ENCODE measurements around the gene PDSS2. TPM values are rescaled to one million over a fixed set of nuclear protein-coding genes. Genes with fewer than 3 reads are reported as not detected.
"Not testable (repeated sequence)": the region's sequence is repeated elsewhere in the genome, so short reads cannot be mapped to it uniquely, and the experiment has no call there.

The PDSS2 gene
- total RNA-seq, 2 donors from 2014 or later, result 12.2 to 16.2 TPM

DNA sequence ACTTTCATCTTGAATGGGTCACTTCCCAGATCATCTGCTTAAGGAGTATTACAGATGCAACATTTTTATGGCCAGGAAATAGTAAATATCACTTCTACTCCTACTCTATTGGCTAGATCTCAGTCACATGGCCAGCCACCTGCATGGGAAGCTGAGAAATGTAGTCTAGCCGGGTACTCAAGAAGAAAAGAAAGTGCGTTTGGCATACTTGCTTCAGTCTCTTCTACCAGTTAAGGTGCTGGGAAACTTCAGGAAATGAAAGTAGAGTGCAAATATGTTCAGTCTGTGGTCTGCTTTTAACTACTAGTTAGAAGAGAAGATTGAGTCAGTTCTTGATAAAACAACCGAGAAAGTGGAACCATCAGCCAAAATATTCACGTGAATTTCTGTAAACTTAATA, 129.2 kb downstream of the PDSS2 start:
- H3K27ac Mint-ChIP-seq, result peak overlapping the region in 1 of 2 donors; percentile 26

DNA sequence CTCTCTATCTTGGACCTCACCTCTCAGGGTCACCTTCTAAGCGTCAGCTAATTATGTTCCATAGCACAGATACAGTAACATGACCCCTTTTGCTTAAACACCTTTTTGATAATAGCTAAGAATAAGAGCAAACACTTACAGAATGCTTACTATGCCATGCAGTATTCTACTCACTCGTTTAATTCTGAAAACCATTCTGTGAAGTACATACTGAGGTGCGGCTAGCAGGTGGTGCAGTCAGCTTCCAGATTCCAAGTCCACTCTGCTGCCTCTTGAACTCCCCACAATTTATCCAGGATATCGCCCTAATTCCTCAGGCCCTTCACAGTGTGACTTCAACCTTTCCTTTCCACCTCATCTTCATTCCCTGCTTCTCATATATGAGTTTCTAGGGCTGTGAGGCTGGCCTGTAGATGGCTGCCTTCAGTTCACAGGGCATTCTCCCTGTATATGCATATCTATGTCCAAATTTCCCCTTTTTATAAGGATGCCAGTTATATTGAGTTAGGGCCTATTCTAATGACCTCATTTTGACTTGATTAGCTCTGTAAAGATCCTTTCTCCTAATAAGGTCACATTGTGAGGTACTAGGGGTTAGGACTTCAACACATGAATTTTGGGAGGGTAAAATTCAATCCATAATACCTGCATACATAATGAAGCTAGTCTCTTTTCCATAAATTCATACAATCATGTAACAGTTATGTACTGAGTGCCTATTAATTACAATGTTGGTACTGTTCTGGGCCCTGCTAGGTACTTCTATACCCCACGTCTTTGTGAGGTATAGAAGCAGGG, 130.1 kb downstream of the PDSS2 start:
- H3K27ac Mint-ChIP-seq, result no peak overlapping the region
- no peaks in the 10 kb centered on the region for H3K27me3 Mint-ChIP-seq
- H3K4me1 Mint-ChIP-seq (ENCODE audit: low read depth in 2 of 2), result peaks cover 16% of the 10 kb centered on the region in 2 donors
- no peaks in the 10 kb centered on the region for H3K36me3 Mint-ChIP-seq
- H3K4me3 Mint-ChIP-seq, result no peak overlapping the region
- no peaks in the 10 kb centered on the region for H3K9me3 Mint-ChIP-seq
- ATAC-seq (no peak), DNase-seq (ENCODE audit: low spot score) (no peak)

More for the DNA sequence above, 129.2 kb downstream of the PDSS2 start:
- Mint-ChIP-seq H3K4me3 (peak overlapping the region; percentile 43), H3K36me3 (no peaks in the 10 kb centered on the region), H3K9me3 (no peaks in the 10 kb centered on the region), H3K27me3 (no peaks in the 10 kb centered on the region), H3K4me1 (ENCODE audit: low read depth in 2 of 2) (peaks cover 16 to 17% of the 10 kb centered on the region in 2 donors)
- ATAC-seq, result peak in 1 of 2 donors; percentile 73
- DNase-seq (ENCODE audit: low spot score), result no peak

DNA sequence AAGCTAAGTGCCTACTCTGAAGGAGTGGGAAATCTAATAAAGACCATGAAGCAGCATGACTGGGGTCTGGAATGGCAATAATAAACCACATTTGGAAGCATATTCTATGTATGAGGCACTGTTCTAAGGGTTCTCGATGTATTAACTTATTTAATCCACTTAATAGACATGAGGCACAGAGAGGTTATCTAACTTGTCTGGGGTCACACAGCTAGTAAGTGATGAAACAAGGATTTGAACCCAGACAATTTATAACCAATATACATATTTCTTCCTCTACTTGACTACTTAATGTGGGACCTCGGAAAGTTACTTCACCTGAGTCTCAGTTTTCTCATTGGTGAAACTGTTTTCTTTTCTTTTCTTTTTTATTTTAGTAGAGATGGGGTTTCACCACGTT, 131.3 kb downstream of the PDSS2 start:
- H3K36me3 Mint-ChIP-seq, result no peaks in the 10 kb centered on the region
- H3K27me3 Mint-ChIP-seq, result no peaks in the 10 kb centered on the region
- no peak overlapping the region for H3K27ac Mint-ChIP-seq
- no peak overlapping the region for H3K4me3 Mint-ChIP-seq
- no peak for DNase-seq (ENCODE audit: low spot score)
- no peaks in the 10 kb centered on the region for H3K9me3 Mint-ChIP-seq
- no peak for ATAC-seq
- H3K4me1 Mint-ChIP-seq (ENCODE audit: low read depth in 2 of 2), result peaks cover 13 to 16% of the 10 kb centered on the region in 2 donors

- ATAC-seq (no peak), DNase-seq (ENCODE audit: low spot score) (no peak)
- Mint-ChIP-seq H3K36me3 (no peaks in the 10 kb centered on the region), H3K9me3 (no peaks in the 10 kb centered on the region), H3K4me1 (ENCODE audit: low read depth in 2 of 2) (peaks cover 1 to 7% of the 10 kb centered on the region in 2 donors), H3K27me3 (no peaks in the 10 kb centered on the region), H3K27ac (no peak overlapping the region), H3K4me3 (no peak overlapping the region)
Observed at GRCh38 chr6:107323133-107323785, 136.1 kb downstream of the PDSS2 start.

DNA sequence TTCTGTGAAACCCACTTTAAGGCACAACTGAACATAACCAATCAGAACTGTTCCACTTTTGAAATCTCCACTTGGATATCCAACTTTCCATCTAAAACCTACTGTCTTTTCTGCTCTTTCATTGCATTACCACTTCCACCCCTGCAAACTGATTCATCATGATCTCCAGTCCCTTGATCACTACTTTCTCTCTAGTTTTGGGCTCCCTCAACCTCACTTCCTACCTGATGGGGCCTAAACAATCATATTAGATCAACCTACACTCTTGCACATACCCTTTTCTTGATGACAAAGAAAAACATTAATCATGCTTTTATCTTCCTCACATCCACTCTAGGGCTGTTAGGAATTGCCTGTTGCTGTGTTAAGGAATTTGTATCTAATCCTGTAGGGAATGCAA, 137.6 kb downstream of the PDSS2 start:
- Mint-ChIP-seq H3K36me3 (no peaks in the 10 kb centered on the region), H3K27me3 (no peaks in the 10 kb centered on the region), H3K4me3 (no peak overlapping the region), H3K27ac (no peak overlapping the region), H3K9me3 (no peaks in the 10 kb centered on the region), H3K4me1 (ENCODE audit: low read depth in 2 of 2) (peaks cover 4 to 9% of the 10 kb centered on the region in 2 donors)
- no peak for DNase-seq (ENCODE audit: low spot score)
- no peak for ATAC-seq

GRCh38 chr6:107319906-107320530, 139.3 kb downstream of the PDSS2 start:
- H3K27ac Mint-ChIP-seq, result no peak overlapping the region
- no peaks in the 10 kb centered on the region for H3K27me3 Mint-ChIP-seq
- H3K4me3 Mint-ChIP-seq, result no peak overlapping the region
- DNase-seq (ENCODE audit: low spot score) (no peak), ATAC-seq (no peak)
- H3K4me1 Mint-ChIP-seq (ENCODE audit: low read depth in 2 of 2), result peaks cover 4 to 11% of the 10 kb centered on the region in 2 donors
- no peaks in the 10 kb centered on the region for H3K36me3 Mint-ChIP-seq
- H3K9me3 Mint-ChIP-seq, result no peaks in the 10 kb centered on the region

- ATAC-seq (peak in 1 of 2 donors; percentile 54), DNase-seq (ENCODE audit: low spot score) (no peak)
- H3K4me1 Mint-ChIP-seq (ENCODE audit: low read depth in 2 of 2), result peaks cover 4 to 11% of the 10 kb centered on the region in 2 donors
- no peaks in the 10 kb centered on the region for H3K36me3 Mint-ChIP-seq
- H3K27me3 Mint-ChIP-seq, result no peaks in the 10 kb centered on the region
- no peaks in the 10 kb centered on the region for H3K9me3 Mint-ChIP-seq
- no peak overlapping the region for H3K27ac Mint-ChIP-seq
- H3K4me3 Mint-ChIP-seq, result no peak overlapping the region
Observed at GRCh38 chr6:107318100-107318736, 141.1 kb downstream of the PDSS2 start.

GRCh38 chr6:107315114-107315513, 144.2 kb downstream of the PDSS2 start:
- ATAC-seq (no peak), DNase-seq (ENCODE audit: low spot score) (no peak)
- Mint-ChIP-seq H3K27me3 (no peaks in the 10 kb centered on the region), H3K4me1 (ENCODE audit: low read depth in 2 of 2) (peaks cover 9 to 13% of the 10 kb centered on the region in 2 donors), H3K27ac (no peak overlapping the region), H3K4me3 (no peak overlapping the region), H3K36me3 (no peaks in the 10 kb centered on the region), H3K9me3 (no peaks in the 10 kb centered on the region)

DNA sequence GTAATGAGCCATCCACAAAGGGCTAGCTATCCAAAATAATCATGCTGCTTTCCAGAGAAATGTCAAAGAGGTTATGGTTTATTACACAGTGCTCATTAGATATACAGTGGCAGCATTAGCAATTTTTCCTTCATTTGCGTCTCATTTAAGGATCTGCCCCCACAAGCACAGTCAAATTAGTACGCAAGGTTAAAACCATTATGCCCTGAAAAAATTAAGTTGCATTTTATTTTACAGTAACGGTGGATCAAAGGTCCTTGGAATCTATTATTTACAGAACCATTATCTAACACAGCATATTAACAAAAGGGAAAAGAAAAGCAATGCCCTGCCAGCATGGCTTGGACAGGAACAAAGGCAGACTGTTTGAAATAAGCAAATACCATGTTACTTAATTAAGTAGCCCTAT, 144.8 kb downstream of the PDSS2 start:
- ATAC-seq (no peak), DNase-seq (ENCODE audit: low spot score) (no peak)
- H3K9me3 Mint-ChIP-seq, result no peaks in the 10 kb centered on the region
- H3K4me1 Mint-ChIP-seq (ENCODE audit: low read depth in 2 of 2), result peaks cover 9 to 13% of the 10 kb centered on the region in 2 donors
- H3K4me3 Mint-ChIP-seq, result no peak overlapping the region
- H3K27me3 Mint-ChIP-seq, result no peaks in the 10 kb centered on the region
- H3K27ac Mint-ChIP-seq, result no peak overlapping the region
- H3K36me3 Mint-ChIP-seq, result no peaks in the 10 kb centered on the region

DNA sequence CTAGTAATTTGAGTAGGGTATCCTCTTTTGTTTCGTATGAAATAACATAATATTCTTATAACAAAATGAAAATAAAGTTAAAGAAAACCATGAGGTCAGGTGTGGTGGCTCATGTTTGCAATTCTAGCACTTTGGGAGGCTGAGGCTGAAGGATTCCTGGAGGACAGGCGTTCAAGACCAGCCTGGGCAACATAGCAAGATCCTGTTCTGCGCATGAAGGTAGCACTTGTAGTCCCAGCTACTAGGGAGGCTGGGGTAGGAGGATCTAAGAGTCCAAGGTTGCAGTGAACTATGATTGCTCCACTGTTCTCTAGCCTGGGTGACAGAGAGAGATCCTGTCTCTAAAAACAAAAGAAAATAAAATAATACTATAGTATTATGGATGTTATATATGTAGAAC, 145.6 kb downstream of the PDSS2 start:
- Mint-ChIP-seq H3K36me3 (no peaks in the 10 kb centered on the region), H3K27me3 (no peaks in the 10 kb centered on the region), H3K9me3 (no peaks in the 10 kb centered on the region), H3K27ac (no peak overlapping the region), H3K4me1 (ENCODE audit: low read depth in 2 of 2) (peaks cover 9 to 13% of the 10 kb centered on the region in 2 donors), H3K4me3 (no peak overlapping the region)
- DNase-seq (ENCODE audit: low spot score) (no peak), ATAC-seq (no peak)

DNA sequence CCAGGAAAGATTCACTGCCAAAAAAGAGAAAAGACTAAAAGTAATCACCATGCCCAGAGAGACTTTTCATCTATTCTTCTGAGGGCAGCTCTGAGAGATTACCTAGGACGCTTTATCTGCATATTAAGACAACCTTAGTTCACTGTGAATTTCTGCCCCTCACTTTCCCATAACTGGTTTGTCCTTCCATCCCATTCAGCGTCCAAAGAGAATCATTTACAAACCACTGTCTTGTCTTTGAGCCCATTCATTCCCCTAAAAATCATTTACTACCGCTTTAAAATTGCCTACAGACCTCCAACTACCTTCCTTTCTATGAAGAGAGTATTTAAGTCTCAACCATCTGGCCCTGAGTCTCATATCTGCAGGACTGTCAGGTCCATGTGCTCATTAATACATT, 149.0 kb downstream of the PDSS2 start:
- no peaks in the 10 kb centered on the region for H3K27me3 Mint-ChIP-seq
- no peaks in the 10 kb centered on the region for H3K36me3 Mint-ChIP-seq
- H3K4me3 Mint-ChIP-seq, result no peak overlapping the region
- DNase-seq (ENCODE audit: low spot score) (no peak), ATAC-seq (no peak)
- no peaks in the 10 kb centered on the region for H3K9me3 Mint-ChIP-seq
- H3K4me1 Mint-ChIP-seq (ENCODE audit: low read depth in 2 of 2), result peaks cover 5 to 8% of the 10 kb centered on the region in 2 donors
- no peak overlapping the region for H3K27ac Mint-ChIP-seq

DNA sequence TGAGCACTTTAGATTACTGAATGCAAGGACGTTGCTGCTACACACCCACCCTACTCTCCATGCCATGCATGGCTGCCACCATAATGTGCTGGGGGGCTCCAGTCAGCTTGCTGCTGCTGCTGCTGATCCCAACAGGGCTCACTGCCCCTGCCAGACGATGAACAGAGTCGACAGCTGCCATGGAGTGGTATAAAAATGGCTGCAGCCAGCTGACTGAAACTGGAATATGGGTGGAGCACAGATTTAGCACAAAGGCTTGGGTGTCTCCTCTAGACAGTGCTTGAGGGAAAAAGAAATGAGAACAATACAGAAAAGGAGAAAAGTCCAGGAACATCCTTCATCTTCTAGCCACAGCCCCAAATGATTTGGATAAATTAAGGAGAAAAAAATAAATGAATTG, 150.7 kb downstream of the PDSS2 start:
- Mint-ChIP-seq H3K27ac (no peak overlapping the region), H3K27me3 (no peaks in the 10 kb centered on the region), H3K4me3 (no peak overlapping the region), H3K36me3 (no peaks in the 10 kb centered on the region), H3K4me1 (ENCODE audit: low read depth in 2 of 2) (peaks cover 5 to 8% of the 10 kb centered on the region in 2 donors), H3K9me3 (no peaks in the 10 kb centered on the region)
- no peak for DNase-seq (ENCODE audit: low spot score)
- ATAC-seq, result no peak

DNA sequence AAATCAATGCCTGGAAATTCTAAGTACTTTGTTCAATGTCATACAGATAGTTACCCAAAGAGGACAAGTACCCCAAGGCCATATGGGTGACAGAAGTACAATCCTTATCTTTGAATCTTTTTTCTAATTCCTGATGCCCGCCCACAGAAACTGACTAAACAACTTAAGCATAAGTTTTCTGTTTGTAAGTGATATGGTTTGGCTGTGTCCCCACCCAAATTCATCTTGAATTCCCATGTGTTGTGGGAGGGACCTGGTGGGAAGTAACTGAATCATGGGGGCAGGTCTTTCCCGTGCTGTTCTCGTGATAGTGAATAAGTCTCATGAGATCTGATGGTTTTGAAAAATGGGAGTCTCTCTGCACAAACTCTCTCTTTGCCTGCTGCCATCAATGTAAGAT, 153.4 kb downstream of the PDSS2 start:
- not testable (repeated sequence) for ATAC-seq; H3K27ac Mint-ChIP-seq; H3K9me3 Mint-ChIP-seq; H3K4me1 Mint-ChIP-seq (ENCODE audit: low read depth in 2 of 2); DNase-seq (ENCODE audit: low spot score); H3K4me3 Mint-ChIP-seq; H3K27me3 Mint-ChIP-seq; H3K36me3 Mint-ChIP-seq

DNA sequence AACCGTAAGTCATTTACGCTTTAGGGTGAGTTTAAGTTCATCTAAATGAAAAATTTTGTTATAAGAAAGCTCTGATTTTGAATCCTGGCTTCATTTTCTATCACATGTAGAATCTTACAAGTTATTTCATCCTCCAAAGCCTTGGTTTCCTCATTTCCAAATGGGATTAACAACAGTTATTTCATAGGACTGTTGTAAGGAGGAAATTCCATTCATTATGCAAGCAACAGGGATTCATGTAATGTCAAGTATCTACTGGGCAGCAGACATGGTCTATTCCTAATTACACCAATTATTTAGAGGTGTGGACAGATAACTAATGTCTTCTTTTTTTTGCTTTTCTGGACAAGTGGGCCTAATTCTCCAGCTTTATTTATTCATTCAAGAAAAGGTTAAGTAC, 154.0 kb downstream of the PDSS2 start:
- ATAC-seq, result no peak
- DNase-seq (ENCODE audit: low spot score), result no peak
- H3K36me3 Mint-ChIP-seq, result no peaks in the 10 kb centered on the region
- no peaks in the 10 kb centered on the region for H3K9me3 Mint-ChIP-seq
- H3K27ac Mint-ChIP-seq, result no peak overlapping the region
- H3K27me3 Mint-ChIP-seq, result no peaks in the 10 kb centered on the region
- H3K4me1 Mint-ChIP-seq (ENCODE audit: low read depth in 2 of 2), result peaks cover 0 to 2% of the 10 kb centered on the region in 2 donors
- no peak overlapping the region for H3K4me3 Mint-ChIP-seq
